Measurements from ENCODE around the gene GATD1. TPM values are rescaled to one million over a fixed set of nuclear protein-coding genes. Genes with fewer than 3 reads are reported as not detected.

Gene GATD1
- polyA plus RNA-seq, 2 donors, result 23.1 to 49.2 TPM

GRCh38 chr11:789943-790342, 12.7 kb upstream of the GATD1 start, which contains the start of gene CEND1:
CEND1 (minus strand) TSS chr11:790090; CDS start chr11:788576, 1,514 bp downstream.
- Histone ChIP-seq H3K27me3 (ENCODE audit: control insufficient read depth in 1 of 2, insufficient read depth in 2 of 2, low read length in 2 of 2) (no peaks in the 10 kb centered on the region), H3K27ac (ENCODE audit: low read depth in 2 of 2, low read length in 1 of 2) (no peak within 1 kb of the TSS), H3K4me1 (ENCODE audit: control insufficient read depth in 2 of 2, insufficient read depth in 2 of 2, low read length in 1 of 2) (peaks cover 0 to 5% of the 10 kb centered on the region in 2 donors), H3K9me3 (ENCODE audit: control insufficient read depth in 2 of 2, insufficient read depth in 1 of 2, low read depth in 1 of 2, low read length in 1 of 2) (no peaks in the 10 kb centered on the region), H3K36me3 (ENCODE audit: control insufficient read depth in 2 of 2, insufficient read depth in 2 of 2, low read length in 1 of 2) (peaks cover 0 to 12% of the 10 kb centered on the region in 2 donors), H3K4me3 (ENCODE audit: low read depth in 1 of 2, low read length in 2 of 2) (no peak within 1 kb of the TSS)
- WGBS, 2 donors, result 3 to 5% methylated on average over 40 to 44 of the region's 44 CpGs

- H3K4me3 ChIP-seq (ENCODE audit: low read depth in 1 of 2, low read length in 2 of 2), result no peak overlapping the region
- no peak overlapping the region for H3K27ac ChIP-seq (ENCODE audit: low read depth in 2 of 2, low read length in 1 of 2)
- WGBS, 2 donors, result 24 to 25% methylated on average over 31 of the region's 31 CpGs
- H3K4me1 ChIP-seq (ENCODE audit: control insufficient read depth in 2 of 2, insufficient read depth in 2 of 2, low read length in 1 of 2), result no peaks in the 10 kb centered on the region
- no peaks in the 10 kb centered on the region for H3K27me3 ChIP-seq (ENCODE audit: control insufficient read depth in 1 of 2, insufficient read depth in 2 of 2, low read length in 2 of 2)
- H3K9me3 ChIP-seq (ENCODE audit: control insufficient read depth in 2 of 2, insufficient read depth in 1 of 2, low read depth in 1 of 2, low read length in 1 of 2), result no peaks in the 10 kb centered on the region
- H3K36me3 ChIP-seq (ENCODE audit: control insufficient read depth in 2 of 2, insufficient read depth in 2 of 2, low read length in 1 of 2), result peaks cover 0 to 12% of the 10 kb centered on the region in 2 donors
Measured at GRCh38 chr11:788953-789940, 12.0 kb upstream of the GATD1 start.

- 58 to 62% methylated on average over 26 to 28 of the region's 28 CpGs for WGBS, 2 donors
- Histone ChIP-seq H3K4me1 (ENCODE audit: control insufficient read depth in 2 of 2, insufficient read depth in 2 of 2, low read length in 1 of 2) (peaks cover 0 to 4% of the 10 kb centered on the region in 2 donors), H3K9me3 (ENCODE audit: control insufficient read depth in 2 of 2, insufficient read depth in 1 of 2, low read depth in 1 of 2, low read length in 1 of 2) (no peaks in the 10 kb centered on the region), H3K27ac (ENCODE audit: low read depth in 2 of 2, low read length in 1 of 2) (no peak overlapping the region), H3K4me3 (ENCODE audit: low read depth in 1 of 2, low read length in 2 of 2) (no peak overlapping the region), H3K27me3 (ENCODE audit: control insufficient read depth in 1 of 2, insufficient read depth in 2 of 2, low read length in 2 of 2) (no peaks in the 10 kb centered on the region), H3K36me3 (ENCODE audit: control insufficient read depth in 2 of 2, insufficient read depth in 2 of 2, low read length in 1 of 2) (peaks cover 0 to 8% of the 10 kb centered on the region in 2 donors)
Measured at GRCh38 chr11:788009-788640, 10.8 kb upstream of the GATD1 start.

GRCh38 chr11:787084-787675, 9.9 kb upstream of the GATD1 start:
- WGBS, 2 donors, result 84 to 90% methylated on average over 23 to 24 of the region's 24 CpGs

GRCh38 chr11:786235-787083, 9.2 kb upstream of the GATD1 start:
- Histone ChIP-seq H3K9me3 (ENCODE audit: control insufficient read depth in 2 of 2, insufficient read depth in 1 of 2, low read depth in 1 of 2, low read length in 1 of 2) (no peaks in the 10 kb centered on the region), H3K36me3 (ENCODE audit: control insufficient read depth in 2 of 2, insufficient read depth in 2 of 2, low read length in 1 of 2) (peaks cover 0 to 2% of the 10 kb centered on the region in 2 donors), H3K4me3 (ENCODE audit: low read depth in 1 of 2, low read length in 2 of 2) (no peak overlapping the region), H3K27me3 (ENCODE audit: control insufficient read depth in 1 of 2, insufficient read depth in 2 of 2, low read length in 2 of 2) (no peaks in the 10 kb centered on the region), H3K27ac (ENCODE audit: low read depth in 2 of 2, low read length in 1 of 2) (no peak overlapping the region), H3K4me1 (ENCODE audit: control insufficient read depth in 2 of 2, insufficient read depth in 2 of 2, low read length in 1 of 2) (peaks cover 0 to 12% of the 10 kb centered on the region in 2 donors)
- WGBS, 2 donors, result 76 to 78% methylated on average over 23 to 24 of the region's 24 CpGs

More at GRCh38 chr11:787084-787675, 9.9 kb upstream of the GATD1 start:
- Histone ChIP-seq H3K4me3 (ENCODE audit: low read depth in 1 of 2, low read length in 2 of 2) (no peak overlapping the region), H3K27ac (ENCODE audit: low read depth in 2 of 2, low read length in 1 of 2) (no peak overlapping the region), H3K4me1 (ENCODE audit: control insufficient read depth in 2 of 2, insufficient read depth in 2 of 2, low read length in 1 of 2) (peaks cover 0 to 8% of the 10 kb centered on the region in 2 donors), H3K36me3 (ENCODE audit: control insufficient read depth in 2 of 2, insufficient read depth in 2 of 2, low read length in 1 of 2) (peaks cover 0 to 5% of the 10 kb centered on the region in 2 donors), H3K27me3 (ENCODE audit: control insufficient read depth in 1 of 2, insufficient read depth in 2 of 2, low read length in 2 of 2) (no peaks in the 10 kb centered on the region), H3K9me3 (ENCODE audit: control insufficient read depth in 2 of 2, insufficient read depth in 1 of 2, low read depth in 1 of 2, low read length in 1 of 2) (no peaks in the 10 kb centered on the region)

GRCh38 chr11:783581-784015, 6.3 kb upstream of the GATD1 start:
- Histone ChIP-seq H3K36me3 (ENCODE audit: control insufficient read depth in 2 of 2, insufficient read depth in 2 of 2, low read length in 1 of 2) (peaks cover 0 to 11% of the 10 kb centered on the region in 2 donors), H3K27me3 (ENCODE audit: control insufficient read depth in 1 of 2, insufficient read depth in 2 of 2, low read length in 2 of 2) (no peaks in the 10 kb centered on the region), H3K27ac (ENCODE audit: low read depth in 2 of 2, low read length in 1 of 2) (peak overlapping the region in 1 of 2 donors; percentile 23), H3K9me3 (ENCODE audit: control insufficient read depth in 2 of 2, insufficient read depth in 1 of 2, low read depth in 1 of 2, low read length in 1 of 2) (no peaks in the 10 kb centered on the region), H3K4me1 (ENCODE audit: control insufficient read depth in 2 of 2, insufficient read depth in 2 of 2, low read length in 1 of 2) (peaks cover 0 to 20% of the 10 kb centered on the region in 2 donors), H3K4me3 (ENCODE audit: low read depth in 1 of 2, low read length in 2 of 2) (no peak overlapping the region)
- 17 to 25% methylated on average over 24 of the region's 24 CpGs for WGBS, 2 donors

GRCh38 chr11:782264-783174, 5.2 kb upstream of the GATD1 start:
- H3K4me3 ChIP-seq (ENCODE audit: low read depth in 1 of 2, low read length in 2 of 2), result no peak overlapping the region
- H3K36me3 ChIP-seq (ENCODE audit: control insufficient read depth in 2 of 2, insufficient read depth in 2 of 2, low read length in 1 of 2), result peaks cover 0 to 11% of the 10 kb centered on the region in 2 donors
- no peak overlapping the region for H3K27ac ChIP-seq (ENCODE audit: low read depth in 2 of 2, low read length in 1 of 2)
- WGBS, 2 donors, result 68 to 76% methylated on average over 35 to 36 of the region's 36 CpGs
- no peaks in the 10 kb centered on the region for H3K27me3 ChIP-seq (ENCODE audit: control insufficient read depth in 1 of 2, insufficient read depth in 2 of 2, low read length in 2 of 2)
- no peaks in the 10 kb centered on the region for H3K9me3 ChIP-seq (ENCODE audit: control insufficient read depth in 2 of 2, insufficient read depth in 1 of 2, low read depth in 1 of 2, low read length in 1 of 2)
- peaks cover 3 to 24% of the 10 kb centered on the region in 2 donors for H3K4me1 ChIP-seq (ENCODE audit: control insufficient read depth in 2 of 2, insufficient read depth in 2 of 2, low read length in 1 of 2)

GRCh38 chr11:779955-780532, 2.8 kb upstream of the GATD1 start:
- H3K9me3 ChIP-seq (ENCODE audit: control insufficient read depth in 2 of 2, insufficient read depth in 1 of 2, low read depth in 1 of 2, low read length in 1 of 2), result no peaks in the 10 kb centered on the region
- H3K36me3 ChIP-seq (ENCODE audit: control insufficient read depth in 2 of 2, insufficient read depth in 2 of 2, low read length in 1 of 2), result peaks cover 0 to 11% of the 10 kb centered on the region in 2 donors
- H3K4me1 ChIP-seq (ENCODE audit: control insufficient read depth in 2 of 2, insufficient read depth in 2 of 2, low read length in 1 of 2), result peaks cover 9 to 36% of the 10 kb centered on the region in 2 donors
- H3K27me3 ChIP-seq (ENCODE audit: control insufficient read depth in 1 of 2, insufficient read depth in 2 of 2, low read length in 2 of 2), result no peaks in the 10 kb centered on the region
- 95 to 97% methylated on average over 16 of the region's 16 CpGs for WGBS, 2 donors
- H3K4me3 ChIP-seq (ENCODE audit: low read depth in 1 of 2, low read length in 2 of 2), result no peak overlapping the region
- no peak overlapping the region for H3K27ac ChIP-seq (ENCODE audit: low read depth in 2 of 2, low read length in 1 of 2)
